Stimulated activated naive CD4-positive, alpha-beta T cell (primary cell): ENCODE data around the gene CCDC178.
"Not testable (repeated sequence)": the region's sequence is repeated elsewhere in the genome, so short reads cannot be mapped to it uniquely, and the experiment has no call there.

Source experiments
- DNase-seq, 6 experiments: peaks; one replicate each; lab custom pipeline; 2025; lab: John Stamatoyannopoulos, UW

CCDC178 gene

GRCh38 chr18:33440060-33441043, at the start of gene CCDC178:
Gene CCDC178 (minus strand): TSS chr18:33440721. CDS start chr18:33412088, 28,633 bp downstream.
- DNase-seq, result no peak

- DNase-seq, result no peak
Measured at GRCh38 chr18:33483908-33484307, 43.4 kb upstream of the CCDC178 start.

- DNase-seq, result no peak
Measured at GRCh38 chr18:33472509-33472908, 32.0 kb upstream of the CCDC178 start.

GRCh38 chr18:33470216-33470615, 29.7 kb upstream of the CCDC178 start:
- no peak for DNase-seq

DNA sequence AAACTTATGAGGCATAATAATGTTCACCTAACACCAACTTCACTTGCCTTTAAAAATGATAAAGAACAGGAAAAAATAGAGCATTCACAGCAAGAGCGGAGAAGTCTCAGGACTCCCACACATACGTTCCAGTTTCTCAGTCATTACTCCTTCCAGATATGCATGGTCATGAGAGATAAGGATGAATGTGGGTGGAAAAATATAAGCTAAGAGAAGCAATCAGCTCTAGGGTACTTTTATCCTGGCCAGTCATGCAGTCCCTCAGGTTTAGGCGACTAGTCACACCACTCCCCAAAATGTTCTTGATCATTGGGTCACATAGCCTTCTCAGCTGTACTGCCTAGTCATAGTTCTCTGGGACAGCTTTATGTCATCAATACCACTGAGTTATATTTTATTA, 29.2 kb upstream of the CCDC178 start:
- no peak for DNase-seq

DNA sequence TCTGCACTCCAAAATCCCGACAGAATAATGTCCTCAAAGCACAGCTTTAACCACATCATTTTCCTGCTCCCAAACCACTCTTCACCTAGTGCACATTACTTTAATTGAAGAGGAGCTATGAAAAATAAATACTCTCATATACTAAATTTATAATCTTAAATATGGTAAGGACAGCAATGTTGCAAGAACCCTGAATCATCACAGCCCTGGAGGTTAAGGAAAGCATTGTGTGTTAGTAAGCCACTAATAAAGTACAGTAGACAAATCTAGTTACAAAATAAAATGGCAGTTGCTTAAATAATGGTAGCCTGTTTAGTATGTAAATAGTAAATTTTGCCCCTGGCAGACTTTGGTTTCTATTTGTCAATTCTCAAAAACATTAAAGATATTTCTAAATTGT, 27.0 kb upstream of the CCDC178 start:
- no peak for DNase-seq

GRCh38 chr18:33466822-33467221, 26.3 kb upstream of the CCDC178 start:
- DNase-seq, result no peak

DNA sequence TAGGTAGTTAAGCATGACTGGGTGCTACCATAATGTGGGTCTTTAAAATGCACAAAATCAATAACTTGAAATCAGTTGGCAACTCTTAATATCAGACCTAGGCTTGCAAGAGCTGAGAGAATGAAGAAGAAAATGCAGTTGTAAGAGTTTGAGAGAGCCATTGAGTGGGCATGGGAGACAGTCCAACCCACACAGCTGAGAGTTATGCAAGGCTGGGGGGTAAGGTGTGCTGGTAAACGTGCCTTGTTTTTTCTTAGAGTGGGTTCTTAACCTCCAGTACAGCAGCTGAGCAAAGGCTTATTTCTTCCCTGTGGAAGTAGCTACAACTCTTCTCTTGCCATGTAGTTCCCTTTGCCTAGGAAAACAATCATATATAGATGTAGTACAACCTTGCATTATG, 20.2 kb upstream of the CCDC178 start:
- DNase-seq, result no peak

- DNase-seq, result no peak
Measured at GRCh38 chr18:33459612-33460011, 19.1 kb upstream of the CCDC178 start.

GRCh38 chr18:33446604-33447003, 6.1 kb upstream of the CCDC178 start:
- DNase-seq, result no peak

DNA sequence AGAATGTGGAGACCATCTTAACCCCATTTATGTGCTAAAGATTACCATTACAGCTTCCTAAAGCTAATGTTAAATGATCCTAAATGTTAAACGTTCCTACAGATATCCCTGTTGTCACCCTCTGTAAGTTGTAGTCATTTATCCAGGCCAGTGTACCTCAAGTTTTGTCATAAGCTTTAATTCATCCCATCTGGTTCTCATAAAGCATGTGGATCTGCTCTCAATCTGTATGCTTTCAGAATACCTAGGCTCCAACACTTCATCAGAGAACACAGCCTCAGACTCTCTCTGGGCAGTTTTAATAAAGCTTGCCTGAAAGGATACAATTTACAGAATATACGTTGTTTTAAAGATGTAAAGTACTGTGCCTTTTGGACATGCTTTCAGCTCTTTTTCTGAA, 4.2 kb upstream of the CCDC178 start:
- no peak for DNase-seq

DNA sequence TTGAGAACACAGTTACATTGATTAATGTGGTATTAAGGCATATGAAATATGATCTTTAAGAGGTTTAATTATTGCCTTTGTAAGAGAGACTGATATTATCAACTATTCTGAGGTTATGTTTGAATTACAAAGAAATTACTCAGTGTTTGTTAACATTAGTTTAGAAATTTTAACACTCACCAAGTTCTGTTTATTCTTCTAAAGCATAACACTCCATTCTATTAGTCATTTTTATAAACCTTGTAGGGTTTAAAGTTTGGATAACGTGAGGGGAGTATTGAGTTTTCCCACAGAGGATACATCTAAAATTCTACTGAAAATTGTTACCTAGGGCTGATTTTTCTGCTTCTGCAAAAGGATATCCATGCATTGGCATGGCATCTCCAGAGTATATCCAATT, 7.7 kb downstream of the CCDC178 start:
- DNase-seq, result no peak

DNA sequence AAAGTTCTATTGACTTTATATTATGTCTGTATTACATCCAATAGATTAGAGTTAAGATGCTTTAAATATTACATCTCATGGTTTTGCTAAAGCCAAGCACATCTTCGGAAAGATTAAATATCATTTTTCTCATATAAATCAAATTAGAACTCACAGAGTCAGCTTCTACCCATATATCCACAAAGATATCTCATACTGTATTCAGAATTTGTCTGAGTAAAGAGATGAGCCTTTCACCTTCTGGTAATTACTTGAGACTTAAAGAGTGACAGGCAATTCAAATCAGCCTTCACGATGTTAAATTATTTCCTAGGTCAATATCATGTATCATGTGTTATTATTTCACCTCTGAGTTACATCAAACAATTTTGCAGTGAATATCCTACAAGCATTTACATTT, 13.0 kb downstream of the CCDC178 start:
- no peak for DNase-seq

- no peak for DNase-seq
Measured at GRCh38 chr18:33424266-33424946, 16.1 kb downstream of the CCDC178 start.

- no peak for DNase-seq
Measured at GRCh38 chr18:33421225-33421624, 19.3 kb downstream of the CCDC178 start.

DNA sequence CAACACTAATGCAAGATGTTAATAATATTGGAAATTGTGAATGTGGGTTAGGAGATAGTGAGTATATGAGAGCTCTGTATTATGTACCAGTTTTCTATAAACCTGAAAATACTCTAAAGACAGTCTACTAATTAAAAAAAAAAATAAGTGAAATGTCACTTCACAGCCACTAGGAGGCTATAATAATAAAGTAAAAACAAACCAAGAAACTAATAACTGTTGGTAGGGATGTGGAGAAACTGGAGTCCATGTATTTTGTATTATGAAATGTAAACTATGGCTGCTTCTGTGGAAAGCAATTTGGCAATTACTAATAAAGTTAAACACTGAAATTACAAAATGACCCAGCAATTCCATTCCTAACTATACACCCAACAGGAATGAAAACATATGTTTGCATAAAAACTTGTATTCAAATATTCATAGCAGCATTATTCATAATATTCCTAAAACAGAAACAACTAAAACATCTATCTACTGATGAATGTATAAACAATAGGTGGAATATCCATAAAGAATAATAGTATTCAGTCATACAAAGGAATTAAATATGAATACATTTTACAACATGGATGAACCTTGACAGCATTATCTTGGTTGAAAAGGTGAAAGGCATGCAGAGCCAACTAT, 36.2 kb downstream of the CCDC178 start:
- DNase-seq, result no peak

DNA sequence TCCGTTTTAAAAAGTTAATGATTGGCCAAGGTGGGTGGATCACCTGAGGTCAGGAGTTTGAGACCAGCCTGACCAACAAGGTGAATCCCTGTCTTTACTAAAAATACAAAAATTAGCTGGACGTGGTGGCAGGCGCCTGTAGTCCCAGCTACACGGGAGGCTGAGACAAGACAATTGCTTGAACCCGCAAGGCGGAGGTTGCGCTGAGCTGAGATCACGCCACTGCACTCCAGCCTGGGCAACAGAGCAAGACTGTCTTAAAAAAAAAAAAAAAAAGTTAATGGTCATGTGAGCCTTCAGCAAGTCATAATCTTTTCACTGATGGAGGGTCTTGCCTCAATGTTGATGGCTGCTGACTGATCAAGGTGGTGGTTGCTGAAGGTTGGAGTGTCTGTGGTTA, 41.6 kb downstream of the CCDC178 start:
- DNase-seq, result not testable (repeated sequence)

GRCh38 chr18:33375829-33376228, 64.7 kb downstream of the CCDC178 start:
- no peak for DNase-seq

DNA sequence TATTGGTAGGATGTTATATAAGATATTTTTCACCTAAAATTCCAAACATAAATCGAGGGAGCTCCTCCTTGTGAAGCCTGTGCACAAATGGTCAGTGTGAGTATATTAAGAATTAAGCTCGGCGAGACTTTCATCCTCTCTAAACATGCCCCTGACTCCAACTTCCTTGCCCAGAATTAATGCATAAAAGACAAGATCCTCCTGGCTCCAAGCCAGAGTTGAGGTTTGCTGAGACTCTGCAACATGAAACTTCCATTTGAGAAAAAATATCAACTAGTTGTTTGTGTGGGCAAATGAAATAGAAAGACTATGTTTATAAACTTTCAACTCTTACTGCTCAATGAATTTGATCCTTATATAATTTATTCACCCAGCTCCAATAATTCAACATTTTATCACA, 68.1 kb downstream of the CCDC178 start:
- no peak for DNase-seq

- no peak for DNase-seq
Measured at GRCh38 chr18:33369711-33370449, 70.6 kb downstream of the CCDC178 start.

- no peak for DNase-seq
Measured at GRCh38 chr18:33356735-33357134, 83.8 kb downstream of the CCDC178 start.

DNA sequence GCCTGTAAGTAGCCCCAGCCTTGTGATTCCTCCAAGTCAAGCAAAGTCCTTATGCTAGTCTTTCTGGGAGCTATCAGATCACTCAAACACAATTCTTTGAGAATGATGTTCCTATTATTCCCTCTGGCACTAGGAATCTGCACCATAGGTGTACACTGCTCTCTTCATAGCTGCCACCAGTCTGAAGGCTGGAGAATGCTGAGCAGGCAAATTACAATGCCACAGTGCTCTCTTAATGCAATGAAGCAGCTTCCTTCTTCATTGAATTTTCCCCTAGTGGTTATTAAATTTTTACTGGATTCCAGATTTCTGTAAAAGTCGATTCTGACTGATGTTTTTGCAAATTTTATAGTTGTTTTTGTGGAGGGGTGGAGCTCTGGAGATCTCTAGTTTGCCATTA, 84.8 kb downstream of the CCDC178 start:
- DNase-seq, result no peak
